HEK293 (cell line): ENCODE data around the gene CDK17.

Experiments used
- KLF1 ChIP-seq: fragments of 450-650 bp; formaldehyde crosslinking; IDR thresholded peaks from 2 replicates; pipeline ENCODE4 v1.5.1; 2016; ENCODE audit warnings: missing biosample characterization, missing genetic modification characterization
- TCF7L2 ChIP-seq: IDR thresholded peaks from 2 replicates; pipeline ENCODE4 v1.6.1; 2011; ENCODE audit warnings: low read depth, mild to moderate bottlenecking, inconsistent platforms, low read length, moderate library complexity, borderline replicate concordance
- ZBTB7A ChIP-seq: fragments of 450-650 bp; formaldehyde crosslinking; IDR thresholded peaks from 2 replicates; pipeline ENCODE4 v1.5.1; 2016; ENCODE audit warnings: low read depth, missing biosample characterization, missing genetic modification characterization
- ZNF132 ChIP-seq: fragments of 450-650 bp; formaldehyde crosslinking; IDR thresholded peaks from 2 replicates; pipeline ENCODE4 v1.5.1; 2017; ENCODE audit warnings: missing biosample characterization, missing genetic modification characterization, borderline replicate concordance
- ZNF239 ChIP-seq: fragments of 450-650 bp; formaldehyde crosslinking; IDR thresholded peaks from 2 replicates; pipeline ENCODE4 v1.5.1; 2016; ENCODE audit warnings: missing biosample characterization, missing genetic modification characterization
- ZNF24 ChIP-seq: fragments of 450-650 bp; formaldehyde crosslinking; IDR thresholded peaks from 2 replicates; pipeline ENCODE4 v1.5.1; 2016; ENCODE audit warnings: missing biosample characterization, missing genetic modification characterization
- ZNF341 ChIP-seq: fragments of 450-650 bp; formaldehyde crosslinking; IDR thresholded peaks from 2 replicates; pipeline ENCODE4; 2016; ENCODE audit warnings: low read depth, missing biosample characterization, missing genetic modification characterization
- ZNF560 ChIP-seq: fragments of 450-650 bp; formaldehyde crosslinking; IDR thresholded peaks from 2 replicates; pipeline ENCODE4 v1.5.1; 2017; ENCODE audit warnings: missing biosample characterization, missing genetic modification characterization, borderline replicate concordance
- ZNF785 ChIP-seq: fragments of 450-650 bp; formaldehyde crosslinking; IDR thresholded peaks from 2 replicates; pipeline ENCODE4 v1.5.1; 2016; ENCODE audit warnings: missing biosample characterization, missing genetic modification characterization
- ZNF791 ChIP-seq: fragments of 450-650 bp; formaldehyde crosslinking; IDR thresholded peaks from 2 replicates; pipeline ENCODE4 v1.5.1; 2016; ENCODE audit warnings: missing biosample characterization, missing genetic modification characterization
- ZSCAN23 ChIP-seq: fragments of 450-650 bp; formaldehyde crosslinking; IDR thresholded peaks from 2 replicates; pipeline ENCODE4 v1.5.1; 2016; ENCODE audit warnings: missing biosample characterization, missing genetic modification characterization
- TF ChIP-seq, protein P1 (sequence below): fragments of 450-650 bp; formaldehyde crosslinking; IDR thresholded peaks from 2 replicates; pipeline ENCODE4 v1.5.1; 2016; ENCODE audit warnings: missing biosample characterization, missing genetic modification characterization
- TF ChIP-seq, protein P2 (sequence below): fragments of 450-650 bp; formaldehyde crosslinking; IDR thresholded peaks from 2 replicates; pipeline ENCODE4 v1.5.1; 2016; ENCODE audit warnings: missing biosample characterization, missing genetic modification characterization

DNA sequence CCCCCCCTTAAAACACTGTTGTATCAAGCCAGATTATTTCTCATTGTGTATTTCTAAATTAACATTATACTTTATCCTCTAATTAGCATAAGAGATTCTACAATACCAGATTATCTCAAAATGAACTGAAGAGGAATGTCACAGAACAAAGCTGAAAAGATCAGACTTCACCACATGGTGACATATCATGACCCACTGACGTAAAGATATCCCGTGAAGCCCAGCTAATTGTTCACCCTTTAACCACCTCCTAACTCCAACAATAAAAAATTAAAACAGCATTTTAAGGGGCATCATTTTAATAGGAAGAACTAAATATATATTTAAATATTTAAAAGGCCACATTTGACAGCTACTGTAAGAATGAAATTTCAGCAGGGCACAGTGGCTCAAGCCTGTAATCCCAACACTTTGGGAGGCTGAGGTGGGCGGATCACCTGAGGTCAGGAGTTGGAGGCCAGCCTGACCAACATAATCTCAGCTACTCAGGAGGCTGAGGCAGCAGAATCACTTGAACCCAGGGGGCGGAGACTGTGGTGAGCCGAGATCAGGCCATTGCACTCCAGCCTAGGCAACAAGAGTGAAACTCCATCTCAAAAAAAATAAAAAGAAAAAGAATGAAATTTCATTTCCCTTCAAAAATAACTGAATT is 29.0 kb downstream of the CDK17 start:
- TF ChIP-seq, protein P1, sequence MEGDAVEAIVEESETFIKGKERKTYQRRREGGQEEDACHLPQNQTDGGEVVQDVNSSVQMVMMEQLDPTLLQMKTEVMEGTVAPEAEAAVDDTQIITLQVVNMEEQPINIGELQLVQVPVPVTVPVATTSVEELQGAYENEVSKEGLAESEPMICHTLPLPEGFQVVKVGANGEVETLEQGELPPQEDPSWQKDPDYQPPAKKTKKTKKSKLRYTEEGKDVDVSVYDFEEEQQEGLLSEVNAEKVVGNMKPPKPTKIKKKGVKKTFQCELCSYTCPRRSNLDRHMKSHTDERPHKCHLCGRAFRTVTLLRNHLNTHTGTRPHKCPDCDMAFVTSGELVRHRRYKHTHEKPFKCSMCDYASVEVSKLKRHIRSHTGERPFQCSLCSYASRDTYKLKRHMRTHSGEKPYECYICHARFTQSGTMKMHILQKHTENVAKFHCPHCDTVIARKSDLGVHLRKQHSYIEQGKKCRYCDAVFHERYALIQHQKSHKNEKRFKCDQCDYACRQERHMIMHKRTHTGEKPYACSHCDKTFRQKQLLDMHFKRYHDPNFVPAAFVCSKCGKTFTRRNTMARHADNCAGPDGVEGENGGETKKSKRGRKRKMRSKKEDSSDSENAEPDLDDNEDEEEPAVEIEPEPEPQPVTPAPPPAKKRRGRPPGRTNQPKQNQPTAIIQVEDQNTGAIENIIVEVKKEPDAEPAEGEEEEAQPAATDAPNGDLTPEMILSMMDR, result no peak
- TF ChIP-seq ZNF132 (tag by site-specific recombination) (no peak), ZNF239 (tag by site-specific recombination) (no peak), ZBTB7A (tag by site-specific recombination) (no peak), ZNF785 (tag by site-specific recombination) (no peak), ZNF24 (tag by site-specific recombination) (no peak), ZSCAN23 (no peak), KLF1 (tag by site-specific recombination) (no peak), ZNF341 (tag by site-specific recombination) (no peak), ZNF560 (no peak), ZNF791 (tag by site-specific recombination) (no peak), TCF7L2 (peak; percentile 3; the same call in 1 of the 2 replicates)
- TF ChIP-seq, protein P2, sequence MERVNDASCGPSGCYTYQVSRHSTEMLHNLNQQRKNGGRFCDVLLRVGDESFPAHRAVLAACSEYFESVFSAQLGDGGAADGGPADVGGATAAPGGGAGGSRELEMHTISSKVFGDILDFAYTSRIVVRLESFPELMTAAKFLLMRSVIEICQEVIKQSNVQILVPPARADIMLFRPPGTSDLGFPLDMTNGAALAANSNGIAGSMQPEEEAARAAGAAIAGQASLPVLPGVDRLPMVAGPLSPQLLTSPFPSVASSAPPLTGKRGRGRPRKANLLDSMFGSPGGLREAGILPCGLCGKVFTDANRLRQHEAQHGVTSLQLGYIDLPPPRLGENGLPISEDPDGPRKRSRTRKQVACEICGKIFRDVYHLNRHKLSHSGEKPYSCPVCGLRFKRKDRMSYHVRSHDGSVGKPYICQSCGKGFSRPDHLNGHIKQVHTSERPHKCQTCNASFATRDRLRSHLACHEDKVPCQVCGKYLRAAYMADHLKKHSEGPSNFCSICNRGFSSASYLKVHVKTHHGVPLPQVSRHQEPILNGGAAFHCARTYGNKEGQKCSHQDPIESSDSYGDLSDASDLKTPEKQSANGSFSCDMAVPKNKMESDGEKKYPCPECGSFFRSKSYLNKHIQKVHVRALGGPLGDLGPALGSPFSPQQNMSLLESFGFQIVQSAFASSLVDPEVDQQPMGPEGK (tag by site-specific recombination), result no peak
